HG03108 (cell line): ENCODE results near the gene PMEL.
"Not testable (repeated sequence)": the region's sequence is repeated elsewhere in the genome, so short reads cannot be mapped to it uniquely, and the experiment has no call there.

Source experiments
- ATAC-seq: cut with Tn5 transposase; IDR thresholded peaks from one replicate; pipeline ENCODE4 v1.9.1; 2021; ENCODE audit warnings: moderate library complexity; ENCODE audit not compliant: unreplicated experiment

PMEL gene

DNA sequence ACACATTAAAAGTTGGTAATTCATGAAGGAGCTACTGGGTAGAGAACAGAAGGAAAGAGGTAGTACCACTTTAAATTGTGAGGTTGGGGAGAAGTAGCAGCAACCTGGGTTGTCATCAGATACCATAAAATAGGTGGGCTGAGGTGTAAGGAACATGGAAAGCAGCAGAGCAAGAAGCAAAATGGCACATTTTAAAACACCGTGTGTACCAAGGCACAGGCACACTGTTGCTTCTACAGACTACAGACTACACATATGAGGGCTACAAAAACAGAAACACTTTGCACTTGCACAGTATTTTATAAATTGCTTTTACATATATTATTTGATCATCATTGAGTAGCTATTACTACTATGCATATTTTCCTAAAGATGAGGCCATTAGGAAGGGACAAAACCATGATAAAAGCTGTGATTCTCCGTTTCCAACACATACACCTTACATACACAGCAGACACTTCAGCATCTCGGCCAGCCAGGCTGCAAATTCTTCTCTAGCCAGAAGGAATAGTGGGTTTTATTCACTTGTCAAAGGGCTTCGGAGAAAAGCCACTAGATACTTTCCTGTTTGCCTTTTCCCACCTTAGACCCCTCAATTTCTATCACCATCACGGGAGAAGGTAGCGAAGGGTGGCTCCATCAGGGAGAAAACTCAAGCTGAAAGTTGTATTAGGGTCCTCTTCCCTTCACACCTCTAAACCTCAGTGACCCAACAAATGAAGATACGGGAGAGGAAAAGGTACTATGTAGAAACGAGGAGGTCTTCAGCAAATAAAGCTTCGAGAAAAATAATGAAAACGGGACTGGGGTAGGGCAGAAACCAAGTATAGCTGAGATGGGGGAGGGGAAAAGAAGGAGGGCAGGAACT, 39.7 kb downstream of the PMEL start:
- no peak for ATAC-seq

DNA sequence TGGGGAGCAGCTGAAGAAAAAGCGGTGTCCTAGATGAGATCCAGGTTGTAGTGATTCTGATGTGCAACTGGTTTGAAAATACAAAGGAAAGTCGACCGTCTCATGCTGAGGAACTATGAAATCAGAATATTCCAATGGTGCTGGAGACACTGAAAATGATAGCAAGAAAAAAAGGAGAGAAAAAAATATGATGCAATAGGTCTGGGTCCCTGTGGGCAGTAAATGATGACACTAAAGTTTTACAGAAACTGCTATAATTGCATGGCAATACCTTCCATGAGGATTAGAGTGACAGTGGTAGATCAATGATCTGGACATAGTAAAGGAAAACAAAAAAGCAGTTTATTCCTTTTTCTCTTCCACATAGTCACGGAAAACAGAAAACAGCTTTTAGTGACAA, 40.5 kb downstream of the PMEL start:
- no peak for ATAC-seq

GRCh38 chr12:55923648-55924047, 42.2 kb downstream of the PMEL start:
- not testable (repeated sequence) for ATAC-seq

GRCh38 chr12:55922126-55922525, 43.7 kb downstream of the PMEL start:
- ATAC-seq = no peak

DNA sequence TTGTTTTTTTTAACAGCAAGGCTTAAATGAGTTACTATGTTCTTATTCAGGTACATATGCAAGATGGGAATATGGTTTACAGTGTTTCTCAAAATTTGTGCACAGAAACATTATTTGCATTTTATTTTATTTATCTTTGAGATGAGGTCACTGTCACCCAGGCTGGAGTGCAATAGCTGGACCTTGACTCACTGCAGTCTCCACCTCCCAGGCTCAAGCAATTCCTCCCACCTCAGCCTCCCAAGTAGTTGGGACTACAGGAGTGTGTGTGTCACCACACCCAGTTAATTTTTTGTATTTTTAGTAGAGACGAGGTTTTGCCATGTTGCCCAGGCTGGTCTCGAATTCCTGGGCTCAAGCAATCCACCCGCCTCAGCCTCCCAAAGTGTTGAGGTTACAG, 46.8 kb downstream of the PMEL start:
- ATAC-seq = not testable (repeated sequence)

DNA sequence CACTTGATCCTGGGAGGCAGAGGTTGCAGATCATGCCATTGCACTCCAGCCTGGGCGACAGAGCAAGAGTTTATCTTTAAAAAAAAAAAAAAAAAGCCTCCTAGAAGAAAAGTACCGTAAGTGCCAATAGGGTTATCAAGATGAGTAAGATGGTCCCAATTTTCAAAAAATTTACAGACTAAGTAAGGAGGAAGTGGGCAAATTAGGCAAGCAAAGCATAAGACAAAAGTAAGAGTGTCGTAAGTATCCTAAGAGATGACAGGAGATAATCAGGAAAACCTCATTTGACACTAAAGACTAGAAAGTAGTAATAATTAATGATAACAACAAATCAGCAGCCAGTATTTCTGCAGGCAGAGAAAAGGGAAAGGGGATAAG, 50.4 kb downstream of the PMEL start:
- ATAC-seq = no peak

- no peak for ATAC-seq
Observed at GRCh38 chr12:55912908-55913307, 52.9 kb downstream of the PMEL start.

GRCh38 chr12:55909513-55909884, 56.3 kb downstream of the PMEL start:
- ATAC-seq = no peak

GRCh38 chr12:55908726-55909512, 56.9 kb downstream of the PMEL start:
- ATAC-seq = no peak

DNA sequence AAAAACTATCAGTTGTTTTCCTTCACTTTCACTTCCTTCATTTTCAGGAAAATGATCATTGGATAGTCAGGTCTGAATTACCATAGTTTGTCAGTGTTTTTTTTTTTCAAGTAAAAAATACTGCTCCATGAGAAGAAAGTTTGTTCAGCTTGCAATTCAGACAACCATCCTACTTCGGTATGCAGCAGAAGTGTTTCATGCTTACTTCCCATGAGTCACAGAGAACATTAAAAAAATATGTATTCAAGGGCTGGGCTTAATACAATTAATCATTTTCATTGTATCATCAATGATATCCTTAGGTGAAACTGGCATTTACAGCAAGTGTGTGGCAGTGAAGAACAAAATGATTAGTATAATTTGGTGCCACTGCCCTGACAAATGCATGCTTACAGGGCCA, 59.8 kb downstream of the PMEL start:
- ATAC-seq = no peak
